H1 (cell line): ENCODE measurements around the gene TNRC6B. TPM values are rescaled to one million over a fixed set of nuclear protein-coding genes. Genes with fewer than 3 reads are reported as not detected.

ENCODE experiments used
- BACH1 ChIP-seq: IDR thresholded peaks from 2 replicates; pipeline ENCODE4 v1.6.1; 2012; ENCODE audit warnings: low read length, improper control_type of control experiment
- CHD1 ChIP-seq: IDR thresholded peaks from 2 replicates; pipeline ENCODE4 v1.6.1; 2012; ENCODE audit warnings: low read depth, low read length, improper control_type of control experiment
- POLR2A ChIP-seq, 2 experiments: IDR thresholded peaks; 1 replicate in 1 of 2; 2 replicates in 1 of 2; pipeline ENCODE4 v1.6.1; 2011; ENCODE audit warnings: low read depth in 2 of 2, low read length in 2 of 2, mild to moderate bottlenecking in 2 of 2; ENCODE audit errors: control extremely low read depth in 1 of 2
- RBBP5 ChIP-seq: IDR thresholded peaks from 2 replicates; pipeline ENCODE4 v1.7.1; 2012; ENCODE audit warnings: low read depth, mild to moderate bottlenecking, inconsistent platforms, low read length, moderate library complexity, borderline replicate concordance
- polyA plus RNA-seq, 7 experiments: library from polyadenylated mRNA; depleted of rRNA in 3 of 7; stranded (reverse) in 5 of 7; unstranded in 2 of 7; fragments of >200 nt in 5 of 7; fragments of 200-250 nt in 2 of 7; gene quantifications; 1 replicate in 5 of 7; 2 replicates in 1 of 7; 4 replicates in 1 of 7; pipeline versions ENCODE4 v1.2.1 to v1.2.3, GENCODE V29; 2011 to 2013; ENCODE audit warnings: missing spikeins in 2 of 7, mixed read lengths in 2 of 7
- total RNA-seq: library from RNA; stranded (reverse); fragmentation: NEBNext Ultra II Directional; extraction: Animal tissue kit (Norgen Biotek cat#: 25700); gene quantifications from 2 replicates; pipeline ENCODE4 v1.2.1, GENCODE V29; 2021
- TF ChIP-seq, protein P1 (sequence below): IDR thresholded peaks from 2 replicates; pipeline ENCODE4 v1.6.1; 2011; ENCODE audit warnings: low read length, improper control_type of control experiment

The TNRC6B gene
- total and polyA plus RNA-seq, 2 of the 8 experiments (the other 6 are each of a cell fraction or from before 2014, with no cell fraction given) = 12.5 to 48.9 TPM

- TF ChIP-seq, protein P1, sequence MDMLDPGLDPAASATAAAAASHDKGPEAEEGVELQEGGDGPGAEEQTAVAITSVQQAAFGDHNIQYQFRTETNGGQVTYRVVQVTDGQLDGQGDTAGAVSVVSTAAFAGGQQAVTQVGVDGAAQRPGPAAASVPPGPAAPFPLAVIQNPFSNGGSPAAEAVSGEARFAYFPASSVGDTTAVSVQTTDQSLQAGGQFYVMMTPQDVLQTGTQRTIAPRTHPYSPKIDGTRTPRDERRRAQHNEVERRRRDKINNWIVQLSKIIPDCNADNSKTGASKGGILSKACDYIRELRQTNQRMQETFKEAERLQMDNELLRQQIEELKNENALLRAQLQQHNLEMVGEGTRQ = no peak
- TF ChIP-seq BACH1 (no peak), RBBP5 (no peak), POLR2A (IDR thresholded peaks at IDR 0.05; ENCODE audit: control extremely low read depth in 1 of 2, low read depth in 2 of 2, low read length in 2 of 2) (no peak), CHD1 (no peak)
- TF ChIP-seq, all 59 proteins: peak for 0
These were observed 26.8 kb downstream of the TNRC6B start (continued) for GRCh38 chr22:40204321-40205116.
